Activated gamma-delta T cell (primary cell): Measurements from ENCODE around the gene CCNC.
A peak's percentile ranks its signal among the peaks of the same experiment; 100 is the strongest.

Experiments used
- DNase-seq: peaks from one replicate; lab custom pipeline; 2025; lab: John Stamatoyannopoulos, UW
- total RNA-seq, 2 donors: gene quantifications; one replicate each; lab custom pipeline; 2026; lab: John Stamatoyannopoulos, UW

Gene CCNC
- total RNA-seq: 71.2 to 77.2 reads per million in 2 donors

- peak; percentile 68 for DNase-seq
Measured at GRCh38 chr6:99568103-99568933, at the start of gene CCNC. Gene CCNC (minus strand): TSS chr6:99568660. CDS start chr6:99568527, 133 bp downstream.

- no peak for DNase-seq
Measured at GRCh38 chr6:99617131-99617530, 48.7 kb upstream of the CCNC start.

- DNase-seq: peak; percentile 20
Measured at GRCh38 chr6:99614430-99615186, 46.1 kb upstream of the CCNC start.

GRCh38 chr6:99613705-99614429, 45.4 kb upstream of the CCNC start:
- DNase-seq: peak; percentile 43

GRCh38 chr6:99613409-99613704, 44.9 kb upstream of the CCNC start:
- no peak for DNase-seq

- DNase-seq: no peak
Measured at GRCh38 chr6:99612551-99613408, 44.3 kb upstream of the CCNC start.

GRCh38 chr6:99611148-99611547, 42.7 kb upstream of the CCNC start:
- DNase-seq: no peak

- no peak for DNase-seq
Measured at GRCh38 chr6:99609905-99610489, 41.5 kb upstream of the CCNC start.

- no peak for DNase-seq
Measured at GRCh38 chr6:99608886-99609482, 40.5 kb upstream of the CCNC start.

GRCh38 chr6:99608059-99608885, 39.8 kb upstream of the CCNC start:
- no peak for DNase-seq

GRCh38 chr6:99607416-99608036, 39.1 kb upstream of the CCNC start:
- no peak for DNase-seq

GRCh38 chr6:99606656-99607415, 38.4 kb upstream of the CCNC start, which contains the start of gene PRDM13:
Gene PRDM13 (plus strand): TSS chr6:99606833. CDS start chr6:99607035, 202 bp downstream.
- no peak for DNase-seq

GRCh38 chr6:99605911-99606655, 37.6 kb upstream of the CCNC start:
- DNase-seq: no peak

- no peak for DNase-seq
Measured at GRCh38 chr6:99605074-99605734, 36.7 kb upstream of the CCNC start.

- DNase-seq: no peak
Measured at GRCh38 chr6:99604166-99605073, 36.0 kb upstream of the CCNC start.
